Measurements from ENCODE around the gene SCD5.

DNA sequence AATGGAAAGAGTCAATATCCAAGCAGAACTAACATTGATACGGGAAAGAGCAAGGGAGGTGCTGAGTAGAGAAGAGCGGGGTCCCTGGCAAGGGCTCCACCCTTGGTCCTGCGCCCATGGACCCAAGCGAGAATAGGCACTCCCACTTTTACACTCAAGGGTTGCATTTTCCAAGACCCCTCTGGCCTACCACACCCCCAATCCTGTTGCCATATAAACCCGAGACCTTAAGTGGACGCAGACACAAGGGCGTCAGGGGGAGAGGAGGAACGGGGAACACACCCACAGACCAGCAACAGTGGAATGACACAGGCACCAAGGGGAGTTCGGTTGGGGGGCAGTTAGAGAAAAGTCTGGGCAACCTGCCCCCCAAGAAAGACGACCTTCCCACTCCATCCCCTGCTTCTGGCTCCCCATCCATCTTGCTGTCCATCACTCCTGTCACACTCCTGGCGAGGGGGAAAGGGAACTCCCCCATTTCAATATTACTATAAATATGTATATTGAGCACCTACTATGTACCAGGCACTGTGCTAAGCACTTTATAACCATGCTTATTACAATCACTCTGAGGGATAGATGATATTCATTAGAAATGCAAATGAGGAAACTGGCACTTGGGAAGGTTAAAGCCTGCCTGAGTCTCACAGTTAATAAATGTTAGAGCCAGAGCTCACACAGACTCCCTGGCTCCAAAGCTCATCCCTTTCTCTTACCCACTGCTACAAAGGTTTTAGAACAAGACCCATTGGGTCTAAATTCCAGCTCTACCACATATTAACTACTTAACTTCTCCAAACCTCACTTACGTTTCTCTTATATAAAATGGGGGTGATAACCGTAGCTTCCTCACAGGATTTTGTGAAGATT is 51.7 kb downstream of the SCD5 start:
- TF ChIP-seq, protein P1, sequence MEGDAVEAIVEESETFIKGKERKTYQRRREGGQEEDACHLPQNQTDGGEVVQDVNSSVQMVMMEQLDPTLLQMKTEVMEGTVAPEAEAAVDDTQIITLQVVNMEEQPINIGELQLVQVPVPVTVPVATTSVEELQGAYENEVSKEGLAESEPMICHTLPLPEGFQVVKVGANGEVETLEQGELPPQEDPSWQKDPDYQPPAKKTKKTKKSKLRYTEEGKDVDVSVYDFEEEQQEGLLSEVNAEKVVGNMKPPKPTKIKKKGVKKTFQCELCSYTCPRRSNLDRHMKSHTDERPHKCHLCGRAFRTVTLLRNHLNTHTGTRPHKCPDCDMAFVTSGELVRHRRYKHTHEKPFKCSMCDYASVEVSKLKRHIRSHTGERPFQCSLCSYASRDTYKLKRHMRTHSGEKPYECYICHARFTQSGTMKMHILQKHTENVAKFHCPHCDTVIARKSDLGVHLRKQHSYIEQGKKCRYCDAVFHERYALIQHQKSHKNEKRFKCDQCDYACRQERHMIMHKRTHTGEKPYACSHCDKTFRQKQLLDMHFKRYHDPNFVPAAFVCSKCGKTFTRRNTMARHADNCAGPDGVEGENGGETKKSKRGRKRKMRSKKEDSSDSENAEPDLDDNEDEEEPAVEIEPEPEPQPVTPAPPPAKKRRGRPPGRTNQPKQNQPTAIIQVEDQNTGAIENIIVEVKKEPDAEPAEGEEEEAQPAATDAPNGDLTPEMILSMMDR (conservative IDR thresholded peaks at IDR 0.05; ENCODE audit: low read depth, low read length), result no peak
- TF ChIP-seq POLR2A (IDR thresholded peaks at IDR 0.05; ENCODE audit: low read depth, low read length), result no peak
- TF ChIP-seq MXI1 (IDR thresholded peaks at IDR 0.05; ENCODE audit: borderline replicate concordance, low read depth, low read length), result no peak
- TF ChIP-seq MAFK (IDR thresholded peaks at IDR 0.05; ENCODE audit: low read depth, low read length), result no peak
- TF ChIP-seq, protein P2, sequence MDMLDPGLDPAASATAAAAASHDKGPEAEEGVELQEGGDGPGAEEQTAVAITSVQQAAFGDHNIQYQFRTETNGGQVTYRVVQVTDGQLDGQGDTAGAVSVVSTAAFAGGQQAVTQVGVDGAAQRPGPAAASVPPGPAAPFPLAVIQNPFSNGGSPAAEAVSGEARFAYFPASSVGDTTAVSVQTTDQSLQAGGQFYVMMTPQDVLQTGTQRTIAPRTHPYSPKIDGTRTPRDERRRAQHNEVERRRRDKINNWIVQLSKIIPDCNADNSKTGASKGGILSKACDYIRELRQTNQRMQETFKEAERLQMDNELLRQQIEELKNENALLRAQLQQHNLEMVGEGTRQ (IDR thresholded peaks at IDR 0.05; ENCODE audit: low read depth, low read length), result no peak
- TF ChIP-seq RCOR1 (IDR thresholded peaks at IDR 0.05; ENCODE audit: insufficient replicate concordance, low read length), result no peak
- no peak for TF ChIP-seq BHLHE40 (IDR thresholded peaks at IDR 0.05; ENCODE audit: low read depth, low read length)
- no peak for TF ChIP-seq RFX5 (IDR thresholded peaks at IDR 0.05; ENCODE audit: low read depth, low read length)
- no peak for TF ChIP-seq FOS (IDR thresholded peaks at IDR 0.05; ENCODE audit: low read depth, low read length)

Data from IMR-90 (cell line).